Suprapubic skin (tissue), 4 donors: ENCODE data around the gene LRFN4. TPM values are rescaled to one million over a fixed set of nuclear protein-coding genes. Genes with fewer than 3 reads are reported as not detected.

ENCODE experiments used
- DNase-seq, 2 donors: peaks; one replicate each; pipeline ENCODE4 v3.0.0-alpha.2; 2019; ENCODE audit warnings: low spot score in 2 of 2
- H3K27ac ChIP-seq: fragments of 200-600 bp; sonication (generic); one replicate; pipeline ENCODE4 v1.5.1; 2019
- H3K27me3 ChIP-seq: fragments of 200-600 bp; sonication (generic); one replicate; pipeline ENCODE4 v1.5.1; 2019
- H3K36me3 ChIP-seq: fragments of 200-600 bp; sonication (generic); one replicate; pipeline ENCODE4 v1.5.1; 2019
- H3K4me1 ChIP-seq: fragments of 200-600 bp; sonication (generic); one replicate; pipeline ENCODE4 v1.5.1; 2019
- H3K4me3 ChIP-seq: fragments of 200-600 bp; sonication (generic); one replicate; pipeline ENCODE4 v1.5.1; 2019; ENCODE audit warnings: mild to moderate bottlenecking
- H3K9me3 ChIP-seq: fragments of 200-600 bp; sonication (generic); one replicate; pipeline ENCODE4 v1.5.1; 2019
- CTCF ChIP-seq, 2 donors: fragments of 200-600 bp in 1 of 2; fragments of 450-650 bp in 1 of 2; sonication (generic) in 1 of 2; IDR thresholded peaks; one replicate each; pipeline ENCODE4 v1.5.1; 2016 to 2019; ENCODE audit warnings: antibody characterized with exemption in 2 of 2, mild to moderate bottlenecking in 1 of 2, moderate library complexity in 1 of 2
- EP300 ChIP-seq: sonication (generic); formaldehyde crosslinking; IDR thresholded peaks from one replicate; pipeline ENCODE4 v1.6.1; 2017; ENCODE audit warnings: antibody characterized with exemption
- POLR2A ChIP-seq, 2 donors: fragments of 450-650 bp; IDR thresholded peaks; one replicate each; pipeline ENCODE4 v1.6.1; 2017; ENCODE audit warnings: antibody characterized with exemption in 2 of 2, mild to moderate bottlenecking in 2 of 2, moderate library complexity in 2 of 2
- POLR2AphosphoS5 ChIP-seq, 3 donors: sonication (generic); formaldehyde crosslinking; IDR thresholded peaks; one replicate each; pipeline ENCODE4 v1.6.1; 2017; ENCODE audit warnings: antibody characterized with exemption in 3 of 3
- WGBS: methylation state at CpG from one replicate; pipeline ENCODE4 v1.1.5; 2018; 5-methylcytosine and 5-hydroxymethylcytosine counted together
- total RNA-seq, 4 donors: library from RNA; depleted of rRNA; stranded (reverse); fragments of >200 nt; gene quantifications; one replicate each; pipeline ENCODE4 v1.1.0, GENCODE V29; 2016

Gene LRFN4
- total RNA-seq, 4 donors from 2014 or later, result 6.0 to 8.5 (median 8.3) TPM

GRCh38 chr11:66845876-66846212, 11.0 kb upstream of the LRFN4 start:
- H3K9me3 ChIP-seq, result no peaks in the 10 kb centered on the region
- WGBS, result 93% methylated on average over 9 of the region's 9 CpGs
- no peak overlapping the region for H3K27ac ChIP-seq
- H3K36me3 ChIP-seq, result peaks cover 45% of the 10 kb centered on the region
- no peak overlapping the region for H3K4me3 ChIP-seq
- no peaks in the 10 kb centered on the region for H3K27me3 ChIP-seq
- peak; percentile 53 to 62 for DNase-seq
- TF ChIP-seq CTCF (IDR thresholded peaks at IDR 0.05), result no peak
- no peak for TF ChIP-seq EP300
- no peak for TF ChIP-seq POLR2A (IDR thresholded peaks at IDR 0.05)
- no peak for TF ChIP-seq POLR2AphosphoS5 (IDR thresholded peaks at IDR 0.05)
- H3K4me1 ChIP-seq, result peaks cover 33% of the 10 kb centered on the region

GRCh38 chr11:66846671-66847091, 10.2 kb upstream of the LRFN4 start:
- peaks cover 24% of the 10 kb centered on the region for H3K4me1 ChIP-seq
- DNase-seq, result peak; percentile 56 to 61
- H3K27me3 ChIP-seq, result no peaks in the 10 kb centered on the region
- peaks cover 45% of the 10 kb centered on the region for H3K36me3 ChIP-seq
- WGBS, result no CpG with 5 or more reads among the region's 4 CpGs
- no peak overlapping the region for H3K4me3 ChIP-seq
- H3K9me3 ChIP-seq, result no peaks in the 10 kb centered on the region
- TF ChIP-seq POLR2A (IDR thresholded peaks at IDR 0.05) (no peak), POLR2AphosphoS5 (IDR thresholded peaks at IDR 0.05) (no peak), EP300 (no peak), CTCF (IDR thresholded peaks at IDR 0.05) (no peak)
- H3K27ac ChIP-seq, result no peak overlapping the region

- 86% methylated on average over 13 of the region's 14 CpGs for WGBS
- Histone ChIP-seq H3K9me3 (no peaks in the 10 kb centered on the region), H3K27ac (no peak overlapping the region), H3K36me3 (peaks cover 45% of the 10 kb centered on the region), H3K27me3 (no peaks in the 10 kb centered on the region), H3K4me3 (no peak overlapping the region), H3K4me1 (peaks cover 15% of the 10 kb centered on the region)
- DNase-seq, result peak; percentile 49 to 52
- TF ChIP-seq EP300, result no peak
- TF ChIP-seq POLR2A (IDR thresholded peaks at IDR 0.05), result no peak
- no peak for TF ChIP-seq POLR2AphosphoS5 (IDR thresholded peaks at IDR 0.05)
- TF ChIP-seq CTCF (IDR thresholded peaks at IDR 0.05), result no peak
Observed at GRCh38 chr11:66847461-66848232, 9.2 kb upstream of the LRFN4 start.

- H3K4me1 ChIP-seq, result peaks cover 12% of the 10 kb centered on the region
- H3K9me3 ChIP-seq, result no peaks in the 10 kb centered on the region
- DNase-seq, result peak; percentile 63 to 69
- no peak for TF ChIP-seq EP300
- TF ChIP-seq POLR2AphosphoS5 (IDR thresholded peaks at IDR 0.05), result no peak
- TF ChIP-seq CTCF (IDR thresholded peaks at IDR 0.05), result no peak
- TF ChIP-seq POLR2A (IDR thresholded peaks at IDR 0.05), result no peak
- H3K36me3 ChIP-seq, result peaks cover 45% of the 10 kb centered on the region
- H3K27ac ChIP-seq, result no peak overlapping the region
- WGBS, result 93% methylated on average over 10 of the region's 28 CpGs
- no peak overlapping the region for H3K4me3 ChIP-seq
- no peaks in the 10 kb centered on the region for H3K27me3 ChIP-seq
Observed at GRCh38 chr11:66848671-66849500, 8.0 kb upstream of the LRFN4 start.
